Epithelial cell of proximal tubule (primary cell): ENCODE data around the gene ISCU. TPM values are rescaled to one million over a fixed set of nuclear protein-coding genes. Genes with fewer than 3 reads are reported as not detected.

Experiments
- DNase-seq: peaks from one replicate; pipeline ENCODE4 v3.0.0-alpha.2; 2011; ENCODE audit warnings: low read depth
- H3K4me3 ChIP-seq: 2 replicates; pipeline ENCODE4 v1.5.1; 2011; ENCODE audit warnings: low read depth, mild to moderate bottlenecking, low read length
- CTCF ChIP-seq: conservative IDR thresholded peaks from 2 replicates; pipeline ENCODE4 v1.5.1; 2012; ENCODE audit warnings: low read depth, mild to moderate bottlenecking, low read length
- total RNA-seq: library from RNA; depleted of rRNA; stranded (reverse); fragments of >200 nt; gene quantifications from 2 replicates; pipeline ENCODE4 v1.2.3, GENCODE V29; 2015

Gene ISCU
- total RNA-seq, 1 donor from 2014 or later = 128 TPM

DNA sequence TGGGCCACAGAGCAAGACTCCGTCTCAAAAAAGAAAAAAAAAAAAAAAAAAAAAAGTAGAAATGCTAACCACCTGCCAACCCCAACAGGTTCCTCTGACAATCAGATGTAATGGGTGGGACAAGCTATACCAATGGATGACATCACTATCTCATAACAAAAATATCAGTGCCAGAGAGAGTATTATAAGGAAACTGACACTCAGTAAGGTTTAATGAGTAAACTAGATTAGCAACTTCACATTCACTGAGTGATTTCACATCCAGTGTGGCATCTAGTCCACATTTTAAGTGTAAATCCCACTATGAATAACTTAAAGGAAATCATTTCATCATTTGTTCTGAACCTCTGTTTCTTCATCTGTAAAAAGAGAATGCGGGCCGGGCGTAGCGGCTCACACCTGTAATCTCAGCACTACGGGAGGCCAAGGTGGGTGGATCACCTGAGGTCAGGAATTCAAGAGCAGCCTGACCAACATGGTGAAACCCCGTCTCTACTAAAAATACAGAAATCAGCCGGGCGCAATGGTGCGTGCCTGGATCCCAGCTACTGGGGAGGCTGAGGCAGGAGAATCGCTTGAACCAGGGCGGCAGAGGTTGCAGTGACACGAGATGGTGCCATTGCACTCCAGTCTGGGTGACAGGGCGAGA, 3.3 kb upstream of the ISCU start:
- no peak for TF ChIP-seq CTCF
- DNase-seq = no peak
- H3K4me3 ChIP-seq = no peak overlapping the region

DNA sequence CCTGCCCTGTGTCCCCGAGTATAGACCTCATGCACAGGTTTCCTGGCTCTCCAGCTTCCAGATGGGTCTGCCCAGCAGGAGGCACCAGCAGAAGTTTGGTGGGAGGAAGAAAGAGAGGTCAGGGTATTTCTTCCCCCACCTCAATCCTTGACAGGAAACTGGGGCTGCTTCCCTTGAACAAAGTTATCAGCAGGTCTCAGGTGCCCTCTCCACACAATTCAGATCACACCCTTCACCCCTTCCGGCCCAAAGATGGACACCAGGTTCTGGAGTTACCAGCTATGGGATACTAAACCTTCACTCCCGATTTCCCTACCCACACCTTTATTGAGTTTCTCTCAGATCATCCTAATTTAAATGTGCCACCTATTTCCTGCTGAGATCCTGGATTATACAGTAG, 2.6 kb upstream of the ISCU start:
- peak overlapping the region; percentile 92 for H3K4me3 ChIP-seq
- no peak for DNase-seq
- peak; percentile 32 for TF ChIP-seq CTCF

DNA sequence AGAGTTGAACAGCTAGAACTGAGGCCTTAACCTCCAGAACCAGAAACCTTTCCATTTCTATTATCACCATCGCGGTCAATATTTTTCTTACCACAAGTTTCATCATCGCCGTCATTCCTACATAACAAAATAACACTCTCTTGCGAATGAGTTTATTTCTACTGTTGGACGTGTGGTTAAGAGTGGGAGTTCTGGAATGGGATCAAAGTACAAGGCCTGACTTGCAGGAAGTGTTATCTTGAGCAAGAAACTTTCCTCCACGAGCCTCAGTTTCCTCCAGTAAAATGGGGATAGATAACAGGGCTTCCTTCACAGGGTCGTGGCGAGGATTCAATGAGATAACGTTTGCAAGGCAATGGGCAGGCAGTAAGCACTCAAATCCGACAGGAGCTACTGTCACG, 2.1 kb upstream of the ISCU start:
- no peak for DNase-seq
- no peak for TF ChIP-seq CTCF
- peak overlapping the region; percentile 92 for H3K4me3 ChIP-seq

- no peak for TF ChIP-seq CTCF
- H3K4me3 ChIP-seq = peak within 1 kb of the TSS; percentile 92
- peak; percentile 84 for DNase-seq
These were observed 1.4 kb upstream of the ISCU start, which contains the start of gene SART3 for GRCh38 chr12:108560752-108561719. SART3 (minus strand) TSS chr12:108561173; CDS start chr12:108561154, 19 bp downstream.

- H3K4me3 ChIP-seq = peak overlapping the region; percentile 92
- DNase-seq = no peak
- TF ChIP-seq CTCF = no peak
These were observed 496 bp upstream of the ISCU start for GRCh38 chr12:108561852-108562347.

- peak overlapping the region; percentile 92 for H3K4me3 ChIP-seq
- peak; percentile 96 for TF ChIP-seq CTCF
- DNase-seq = no peak
These were observed 874 bp downstream of the ISCU start for GRCh38 chr12:108563136-108563803.
